Activated CD4-positive, alpha-beta T cell treated with anti-CD3 and anti-CD28 coated beads for 24 hours (primary cell): Measurements from ENCODE around the gene PSG1.
"Not testable (repeated sequence)": the region's sequence is repeated elsewhere in the genome, so short reads cannot be mapped to it uniquely, and the experiment has no call there.

ENCODE experiments used
- DNase-seq, 2 donors: peaks; one replicate each; pipeline ENCODE4 v3.0.0-alpha.2; 2020; ENCODE audit warnings: low read depth in 2 of 2

Gene PSG1

DNA sequence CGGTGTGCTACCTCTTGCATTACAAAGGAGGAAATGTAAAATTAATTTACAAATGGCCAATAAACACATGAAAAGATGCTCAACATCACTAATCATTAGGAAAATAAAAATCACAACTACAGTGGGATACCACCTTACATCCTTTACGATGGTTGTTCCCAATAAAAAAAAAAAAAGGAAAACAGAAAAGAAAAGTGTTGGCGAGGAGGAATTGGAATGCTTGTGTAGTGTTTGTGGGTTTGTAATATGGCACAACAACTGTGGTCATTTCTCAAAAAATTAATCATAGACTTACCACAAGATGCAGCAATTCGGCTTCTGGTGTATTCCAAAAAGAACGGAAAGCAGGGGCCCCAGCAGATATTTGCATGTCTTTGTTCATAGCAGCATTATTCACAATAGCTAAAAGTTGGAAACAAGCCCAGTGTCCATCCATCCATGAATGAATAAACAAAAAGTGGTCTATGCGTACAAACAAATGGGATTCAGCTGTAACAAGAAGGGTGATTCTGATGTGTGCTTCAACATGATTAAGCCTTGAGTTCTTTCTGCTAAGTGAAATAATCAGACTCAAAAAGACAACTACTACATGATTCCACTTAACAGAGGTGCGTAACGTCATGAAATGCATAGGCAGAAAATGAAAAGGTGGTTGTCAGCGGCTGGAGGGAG lies 58.1 kb downstream of the PSG1 start:
- DNase-seq: not testable (repeated sequence)

DNA sequence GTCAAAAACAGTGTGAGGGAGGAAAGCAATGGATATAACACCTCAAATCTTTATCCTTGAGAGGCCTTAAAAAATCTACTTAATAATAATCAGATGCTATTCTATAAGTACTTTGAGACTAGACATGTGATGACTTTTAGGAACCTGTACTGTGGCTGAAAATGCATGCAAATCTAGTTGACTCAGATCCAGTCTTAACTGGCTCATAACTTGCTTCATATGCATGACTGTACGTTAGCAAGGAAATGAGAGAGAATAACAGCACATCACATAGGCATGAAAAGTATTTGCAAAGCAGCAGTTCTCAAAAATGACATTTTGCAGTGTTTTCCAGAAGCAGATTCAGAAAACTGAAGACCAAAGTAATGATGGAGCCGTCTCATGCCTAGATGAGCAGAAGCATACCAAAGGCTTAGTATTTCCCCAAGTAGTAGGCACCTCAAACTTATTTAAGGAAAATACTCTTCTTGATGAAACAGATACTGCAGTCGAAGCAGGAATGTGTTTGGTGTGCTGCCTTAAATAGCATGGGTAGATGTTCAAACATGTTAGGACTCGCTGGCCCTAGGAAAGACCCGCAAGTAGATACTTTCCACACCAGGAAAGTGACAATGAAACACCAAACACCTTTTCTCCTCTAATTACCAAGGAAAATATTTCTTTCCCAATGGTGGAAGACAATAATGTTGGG lies 59.4 kb downstream of the PSG1 start:
- not testable (repeated sequence) for DNase-seq

DNA sequence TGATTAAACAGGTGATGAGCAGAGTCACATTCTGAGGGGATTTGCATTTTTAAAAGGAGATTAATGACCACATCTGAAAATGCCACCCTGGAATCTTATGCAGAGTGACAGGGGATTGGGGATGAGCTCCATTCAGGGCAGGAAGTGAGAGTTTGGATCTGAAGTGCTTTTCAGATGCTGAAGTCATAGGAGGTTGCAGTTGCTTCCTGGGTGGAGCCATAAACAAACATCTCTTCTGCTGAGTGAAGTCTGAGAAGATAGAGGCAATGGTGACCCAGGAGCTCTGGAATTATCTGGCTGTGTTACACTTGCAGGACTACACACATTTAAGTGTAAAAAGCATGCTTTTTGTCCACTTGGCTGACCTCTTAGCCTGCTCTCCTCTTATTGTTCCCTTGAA lies 62.6 kb downstream of the PSG1 start:
- DNase-seq: no peak
